HG03571 (cell line): ENCODE results near the gene TUBA3E.
"Not testable (repeated sequence)": the region's sequence is repeated elsewhere in the genome, so short reads cannot be mapped to it uniquely, and the experiment has no call there.

Experiments
- ATAC-seq: cut with Tn5 transposase; IDR thresholded peaks from one replicate; pipeline ENCODE4 v1.9.1; 2021; ENCODE audit not compliant: unreplicated experiment

Gene TUBA3E

DNA sequence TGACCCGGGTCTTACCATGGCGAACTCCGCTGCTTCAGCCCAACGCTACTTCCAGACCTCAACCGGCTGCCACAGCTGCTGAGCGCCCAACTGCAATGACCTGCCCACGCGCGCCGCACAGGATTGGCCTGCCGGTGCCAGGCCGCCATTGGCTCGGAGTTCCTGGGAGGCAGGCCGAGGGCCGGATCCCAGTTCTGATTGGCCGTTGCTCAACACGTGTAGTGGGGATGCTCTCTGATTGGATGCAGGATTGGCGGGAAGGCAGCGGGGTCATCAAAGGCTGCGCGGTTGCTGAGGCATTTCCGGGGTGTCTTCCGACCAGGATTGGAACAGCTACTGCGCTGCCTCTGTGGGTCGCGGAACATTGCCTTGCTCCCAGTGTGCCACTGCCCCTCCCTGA, at the start of gene TUBA3E:
Gene TUBA3E, minus strand, starts transcription at position 97 of the 400 bp plus-strand sequence. Its CDS starts 79 bp downstream, at position 18.
- ATAC-seq, result no peak

DNA sequence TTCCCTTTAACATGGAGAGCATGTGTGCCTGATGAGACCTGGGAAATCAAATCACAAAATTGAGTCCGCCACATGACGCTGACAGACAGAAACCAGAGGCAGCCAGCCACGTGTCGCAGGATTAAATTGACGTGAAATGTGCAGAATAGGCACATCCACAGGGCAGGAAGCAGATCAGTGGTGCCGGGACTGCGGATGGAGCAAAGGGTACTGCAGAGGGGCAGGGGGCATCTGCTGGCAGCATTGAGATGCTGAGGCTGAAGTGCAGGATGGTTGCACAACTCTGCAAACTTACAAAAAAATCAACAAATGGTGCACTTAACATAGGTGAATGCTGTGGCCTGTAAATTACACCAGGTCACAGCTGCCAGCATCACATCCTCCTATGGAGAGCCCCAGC, 48.2 kb upstream of the TUBA3E start:
- no peak for ATAC-seq

DNA sequence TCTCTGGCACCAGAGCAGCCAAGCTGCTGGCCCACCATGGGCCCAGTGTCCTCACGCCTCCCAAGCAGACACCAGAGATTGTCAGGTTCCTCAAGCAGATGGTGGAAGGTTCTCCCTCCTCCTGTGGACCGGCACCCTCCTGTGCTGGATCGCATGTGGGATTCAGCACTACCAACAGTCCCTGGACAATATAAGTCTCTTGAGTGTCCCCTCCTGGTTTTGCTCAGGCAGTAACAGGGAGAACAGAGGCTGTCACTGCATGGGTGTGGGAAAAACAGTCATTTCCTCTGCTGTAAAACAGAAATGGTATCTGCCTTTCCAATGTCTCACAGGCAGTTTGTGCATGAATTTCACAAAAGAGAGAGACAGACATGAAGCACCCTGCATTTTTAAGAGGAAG, 47.7 kb upstream of the TUBA3E start:
- no peak for ATAC-seq

DNA sequence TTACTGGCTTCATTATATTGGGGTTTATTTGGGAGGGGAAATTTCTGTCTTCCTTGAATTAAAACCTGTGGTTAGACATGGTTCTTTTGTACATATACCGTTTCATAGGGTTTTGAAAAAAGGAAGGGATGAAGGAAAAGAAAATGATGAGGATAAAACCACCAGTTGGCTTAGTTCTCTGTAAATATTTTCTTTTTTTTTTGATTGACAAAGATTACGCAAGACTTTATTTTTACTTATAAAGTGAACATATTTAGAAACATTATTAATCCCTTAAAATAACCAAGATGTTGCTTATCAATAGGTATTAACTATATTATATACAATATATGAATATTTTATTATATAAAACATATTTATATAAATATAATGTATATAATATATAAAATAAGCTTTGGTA, 45.1 kb upstream of the TUBA3E start:
- ATAC-seq, result no peak

DNA sequence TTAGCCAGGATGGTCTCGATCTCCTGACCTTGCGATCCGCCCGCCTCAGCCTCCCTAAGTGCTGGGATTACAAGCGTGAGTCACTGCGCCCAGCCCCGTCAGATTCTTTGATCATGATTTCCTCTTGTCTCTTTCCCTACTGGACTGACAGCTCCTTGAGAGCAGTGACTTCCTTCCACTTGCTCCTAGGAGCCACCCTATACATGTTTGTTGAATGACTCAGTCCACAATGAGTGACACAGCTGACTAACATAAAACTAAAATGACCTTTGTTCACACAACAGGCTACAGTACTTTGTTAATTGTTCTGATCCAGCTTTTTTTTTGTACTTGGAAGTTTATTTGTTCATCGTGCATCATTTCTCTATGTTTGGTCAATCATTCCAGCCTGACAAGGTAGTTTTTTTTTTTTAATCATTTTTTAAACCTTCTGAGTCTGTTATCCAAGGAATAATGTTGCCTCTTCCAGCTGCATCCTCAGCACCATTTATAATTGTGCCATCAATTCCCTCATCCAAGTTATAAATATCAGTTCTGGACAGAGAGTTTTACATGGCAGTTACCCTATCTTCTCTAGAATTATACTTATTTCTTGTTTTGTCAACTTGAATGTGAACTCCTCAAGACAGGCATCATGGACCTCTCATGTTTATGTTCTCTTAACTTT, 42.9 kb upstream of the TUBA3E start:
- no peak for ATAC-seq

DNA sequence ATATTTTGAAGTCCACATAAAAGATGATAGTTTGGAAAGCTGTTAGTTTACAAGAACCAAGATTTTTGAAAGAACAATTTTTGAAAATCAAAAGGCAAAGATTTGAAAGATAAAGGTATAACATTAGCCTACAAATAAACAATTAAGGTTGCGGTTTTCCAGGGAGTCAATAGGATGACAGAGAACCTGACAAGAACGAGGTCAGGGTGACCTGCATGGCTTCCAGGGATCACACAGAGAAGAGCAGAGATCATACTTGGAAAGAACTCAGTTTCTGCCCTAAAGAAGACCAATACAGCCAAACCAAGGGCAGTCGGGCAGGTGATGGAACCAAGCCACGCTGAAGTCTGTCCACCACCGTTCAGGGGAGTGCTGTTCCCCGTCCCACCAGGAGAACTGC, 41.3 kb upstream of the TUBA3E start:
- not testable (repeated sequence) for ATAC-seq

DNA sequence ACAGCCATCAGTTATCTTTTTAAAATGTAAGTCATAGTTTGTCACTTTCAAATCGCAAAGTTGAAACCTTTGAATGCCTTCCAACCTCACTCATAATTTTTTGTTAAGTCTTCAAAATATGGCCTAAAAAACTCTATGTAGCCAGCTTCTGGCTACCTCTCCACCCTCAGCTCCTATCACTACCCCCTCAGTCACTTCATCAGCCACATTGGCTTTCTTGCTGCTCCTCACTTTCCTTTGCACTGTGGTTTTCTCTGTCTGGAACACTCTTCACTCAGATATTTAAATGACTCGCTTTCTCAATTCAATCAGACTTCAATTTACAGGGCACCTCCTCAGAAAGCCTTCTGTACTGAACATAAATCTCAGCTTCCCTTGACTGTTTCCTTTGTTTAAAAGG, 34.8 kb upstream of the TUBA3E start:
- not testable (repeated sequence) for ATAC-seq

DNA sequence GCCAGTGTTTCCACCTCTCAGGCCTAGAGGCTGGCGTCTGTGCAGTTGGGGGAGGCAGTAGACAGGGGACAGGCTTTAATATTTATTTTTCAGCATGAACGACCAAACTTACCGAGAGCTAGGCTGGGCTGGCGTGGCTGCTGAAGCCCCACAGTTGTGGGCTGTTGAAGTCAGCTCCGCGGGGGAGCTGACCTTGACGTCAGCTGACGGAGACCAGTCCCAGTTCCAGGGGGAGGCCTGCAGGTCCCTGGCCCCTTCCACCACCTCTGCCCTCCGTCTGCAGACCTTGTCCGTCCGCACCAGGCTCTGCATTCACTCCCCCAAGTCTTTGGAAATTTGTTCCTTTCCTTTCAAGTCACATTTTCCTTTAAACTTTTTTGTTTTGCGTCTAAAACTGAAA, 33.4 kb upstream of the TUBA3E start:
- ATAC-seq, result no peak

DNA sequence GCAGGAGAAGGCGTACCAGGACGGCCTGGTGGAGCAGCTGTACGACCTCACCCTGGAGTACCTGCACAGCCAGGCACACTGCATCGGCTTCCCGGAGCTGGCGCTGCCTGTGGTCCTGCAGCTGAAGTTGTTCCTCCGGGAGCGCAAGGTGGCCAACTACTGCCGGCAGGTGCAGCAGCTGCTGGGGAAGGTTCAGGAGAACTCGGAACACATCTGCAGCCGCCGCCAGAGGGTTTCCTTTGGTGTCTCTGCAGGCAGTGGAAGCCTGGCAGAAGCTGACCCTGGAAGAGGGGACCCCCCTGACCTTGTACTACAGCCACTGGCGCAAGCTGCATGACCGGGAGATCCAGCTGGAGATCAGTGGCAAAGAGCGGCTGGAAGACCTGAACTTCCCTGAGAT, 32.7 kb upstream of the TUBA3E start:
- not testable (repeated sequence) for ATAC-seq

DNA sequence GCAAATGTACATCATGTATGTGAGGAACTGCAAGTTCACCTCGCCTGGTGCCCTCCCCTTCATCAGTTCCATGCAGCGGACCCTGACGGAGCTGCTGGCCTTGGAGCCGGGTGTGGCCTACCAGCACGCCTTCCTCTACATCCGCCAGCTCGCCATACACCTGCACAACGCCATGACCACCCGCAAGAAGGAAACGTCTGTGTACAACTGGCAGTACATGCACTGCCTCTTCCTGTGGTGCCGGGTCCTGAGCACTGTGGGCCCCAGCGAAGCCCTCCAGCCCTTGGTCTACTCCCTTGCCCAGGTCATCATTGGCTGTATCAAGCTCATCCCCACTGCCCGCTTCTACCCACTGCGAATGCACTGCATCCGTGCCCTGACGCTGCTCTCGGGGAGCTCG, 32.1 kb upstream of the TUBA3E start:
- ATAC-seq, result not testable (repeated sequence)

DNA sequence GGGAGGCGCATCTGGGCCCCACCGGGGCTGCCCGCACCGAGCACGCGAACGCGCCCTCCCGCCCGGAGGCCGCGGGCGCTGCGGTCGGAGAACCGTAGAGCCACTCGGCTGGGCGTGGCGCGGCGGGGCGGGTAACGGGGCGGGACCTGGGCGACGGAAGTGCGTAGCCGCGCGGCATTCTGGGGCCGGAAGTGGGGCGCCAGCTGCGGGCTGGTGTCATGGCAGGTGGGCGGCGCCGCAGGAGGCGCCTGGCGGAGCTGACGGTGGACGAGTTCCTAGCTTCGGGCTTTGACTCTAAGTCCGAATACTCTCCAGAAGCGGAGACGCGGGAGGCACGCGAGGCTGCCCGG, 30.9 kb upstream of the TUBA3E start:
- not testable (repeated sequence) for ATAC-seq

DNA sequence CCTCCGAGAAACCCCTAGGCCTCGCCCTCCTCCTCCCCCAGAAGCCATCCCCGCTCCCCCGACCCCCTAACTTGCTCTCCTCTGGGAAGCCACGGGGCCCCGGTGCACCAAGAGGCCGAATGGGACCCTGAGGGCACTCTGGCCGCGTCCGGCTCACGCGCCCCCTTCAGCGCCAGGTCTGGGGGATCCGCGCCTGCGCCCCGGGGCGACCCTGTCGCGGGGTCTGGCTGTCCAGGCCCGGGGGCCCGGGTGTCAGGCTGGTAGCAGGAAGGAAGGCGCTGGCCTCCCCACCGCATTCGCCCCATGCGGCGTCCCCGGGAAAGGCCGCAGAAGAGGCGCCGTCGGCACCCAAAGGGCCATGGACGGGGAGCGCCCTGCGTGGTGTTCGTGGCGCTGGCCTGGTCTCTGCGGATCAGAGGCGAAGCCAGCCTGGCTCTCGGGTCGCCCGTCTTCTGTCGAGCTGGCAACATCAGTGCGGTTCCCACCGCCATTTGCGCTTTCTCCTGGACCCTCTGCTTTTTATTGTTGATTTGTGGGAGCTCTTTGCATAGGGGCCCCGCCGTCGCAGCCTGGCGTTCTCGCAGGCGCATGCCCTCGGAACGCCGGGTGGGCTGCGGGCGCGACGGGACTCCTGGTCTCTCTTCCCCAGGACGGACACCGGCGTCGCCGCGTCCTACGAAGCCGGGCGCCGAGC, 30.4 kb upstream of the TUBA3E start:
- not testable (repeated sequence) for ATAC-seq

DNA sequence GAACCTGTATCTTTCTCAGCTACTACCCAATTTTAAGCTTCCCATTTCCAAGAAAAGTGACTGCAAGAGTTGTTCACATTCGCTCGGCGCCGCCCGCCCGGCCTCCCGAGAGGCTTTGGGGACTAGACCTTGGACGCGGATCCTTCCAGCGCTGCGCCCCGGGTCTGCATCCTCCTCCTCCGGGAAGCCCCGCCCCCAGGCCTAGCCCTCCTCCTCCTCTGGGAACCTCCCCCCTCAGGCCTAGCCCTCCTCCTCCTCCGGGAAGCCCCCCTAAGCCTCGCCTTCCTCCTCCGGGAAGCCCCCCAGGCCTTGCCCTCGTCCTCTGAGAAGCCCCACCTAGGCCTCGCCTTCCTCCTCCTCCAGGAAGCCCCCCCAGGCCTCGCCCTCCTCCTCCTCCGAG, 29.8 kb upstream of the TUBA3E start:
- ATAC-seq, result not testable (repeated sequence)

DNA sequence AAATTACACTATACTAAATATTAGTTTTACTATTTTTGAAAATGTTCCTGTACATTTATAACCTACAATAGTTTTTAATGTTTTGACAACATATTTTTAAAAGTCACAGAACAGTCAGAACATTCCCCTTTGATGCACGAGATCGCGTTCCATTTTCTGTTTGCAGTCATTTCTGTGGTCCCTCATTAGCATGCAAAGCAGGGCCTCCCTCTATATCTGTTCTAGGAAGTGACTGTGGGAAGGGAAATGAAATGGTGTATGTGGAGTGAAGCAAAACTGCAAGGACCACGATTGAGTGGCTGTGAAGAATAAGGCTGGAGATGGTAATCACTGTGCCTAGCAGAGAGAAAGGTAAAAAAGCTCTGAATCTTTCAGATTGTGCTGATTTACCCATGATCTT, 24.3 kb upstream of the TUBA3E start:
- not testable (repeated sequence) for ATAC-seq

DNA sequence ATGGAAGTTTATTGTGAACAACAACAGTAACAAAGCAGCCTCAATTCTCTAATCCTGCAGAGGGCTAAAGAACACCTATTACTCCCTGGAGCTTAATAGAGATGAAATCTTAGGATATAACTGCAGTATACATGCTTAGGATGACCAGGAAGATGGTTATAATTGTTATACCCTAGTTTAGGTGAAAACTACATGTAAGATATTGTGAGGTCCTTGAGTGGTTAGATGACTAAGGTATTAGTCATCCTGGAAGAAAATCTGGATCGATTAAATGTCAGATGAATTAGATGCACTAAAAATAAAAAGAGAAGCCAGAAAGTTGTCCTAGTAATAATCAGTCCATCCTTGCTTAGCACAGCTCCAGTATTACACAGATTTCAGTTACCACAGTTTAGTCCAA, 22.3 kb upstream of the TUBA3E start:
- ATAC-seq, result not testable (repeated sequence)

DNA sequence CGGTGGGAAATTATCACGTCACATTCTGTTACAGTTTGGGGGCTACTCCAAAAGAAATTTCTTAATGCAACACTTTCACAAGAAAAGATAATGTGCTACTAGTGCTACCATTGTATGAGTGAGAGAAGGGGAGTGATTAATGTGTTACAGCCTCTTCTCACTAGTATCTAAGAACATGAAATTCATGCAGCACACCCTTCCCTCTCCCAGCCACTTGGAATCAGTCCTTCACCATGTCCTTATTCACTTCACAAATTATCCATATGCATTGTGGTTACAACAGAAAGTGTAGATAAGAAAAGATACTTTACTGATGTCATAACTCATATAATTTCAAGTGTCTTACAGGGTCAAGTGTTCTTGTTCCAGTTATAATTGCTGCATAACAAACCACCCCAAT, 20.9 kb upstream of the TUBA3E start:
- ATAC-seq, result not testable (repeated sequence)

DNA sequence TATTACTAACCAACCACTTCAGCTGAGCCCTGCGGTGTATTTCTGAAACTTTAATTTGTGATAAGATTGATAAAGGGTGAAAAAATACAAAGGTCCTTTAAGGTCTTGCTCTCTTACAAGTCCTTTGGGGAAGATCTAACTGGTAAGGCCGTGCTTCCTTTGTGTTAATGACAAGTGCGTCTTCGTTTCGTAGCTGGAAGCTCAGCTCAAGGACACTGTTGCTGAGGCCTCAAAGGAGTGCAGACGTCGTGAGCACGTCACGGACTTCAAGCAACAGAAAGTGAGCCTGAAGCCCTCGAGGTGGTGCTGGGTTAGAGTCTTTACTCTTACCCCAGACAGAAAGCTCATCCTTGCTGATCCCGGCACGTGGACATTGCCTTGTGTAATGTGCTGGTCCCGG, 8.8 kb upstream of the TUBA3E start:
- not testable (repeated sequence) for ATAC-seq

DNA sequence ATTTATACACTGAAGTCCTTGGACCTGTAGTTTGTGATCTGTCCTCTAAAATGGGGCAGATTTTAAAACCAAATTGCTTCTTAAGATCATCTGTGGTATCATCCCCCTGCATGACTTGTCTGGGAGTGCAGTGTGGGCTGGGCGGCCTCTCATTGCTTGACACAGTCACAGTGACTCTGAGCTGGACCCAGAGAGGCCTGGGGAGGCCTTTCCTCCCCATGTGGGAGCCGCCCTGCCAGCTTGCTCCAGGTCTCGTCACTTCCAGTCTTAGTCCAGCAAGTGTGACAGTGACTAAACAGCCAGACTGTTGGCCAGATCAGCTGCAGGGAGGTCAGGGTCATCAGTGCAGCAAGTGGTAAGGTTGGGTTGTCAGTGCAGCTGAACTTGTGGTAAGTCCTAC, 4.9 kb upstream of the TUBA3E start:
- not testable (repeated sequence) for ATAC-seq

DNA sequence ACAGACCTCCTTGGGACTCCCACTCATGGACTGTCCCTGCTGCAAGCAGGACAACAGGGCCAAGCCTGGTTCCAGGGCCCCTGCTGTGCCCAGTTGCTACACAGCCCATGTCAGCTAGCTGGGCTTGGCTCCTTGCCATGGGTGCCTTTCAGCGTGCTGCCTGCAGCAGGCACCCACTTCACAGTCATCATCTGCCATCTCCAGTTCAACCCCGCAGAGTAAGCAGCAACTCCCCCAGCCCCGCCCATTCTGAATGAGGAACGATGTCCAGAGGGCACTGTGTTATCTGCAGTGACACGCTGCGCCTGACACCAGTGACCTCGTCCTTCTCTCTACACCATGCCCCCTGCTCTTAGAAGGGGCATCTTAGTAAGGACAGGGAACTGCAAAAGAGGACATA, 4.3 kb upstream of the TUBA3E start:
- not testable (repeated sequence) for ATAC-seq

DNA sequence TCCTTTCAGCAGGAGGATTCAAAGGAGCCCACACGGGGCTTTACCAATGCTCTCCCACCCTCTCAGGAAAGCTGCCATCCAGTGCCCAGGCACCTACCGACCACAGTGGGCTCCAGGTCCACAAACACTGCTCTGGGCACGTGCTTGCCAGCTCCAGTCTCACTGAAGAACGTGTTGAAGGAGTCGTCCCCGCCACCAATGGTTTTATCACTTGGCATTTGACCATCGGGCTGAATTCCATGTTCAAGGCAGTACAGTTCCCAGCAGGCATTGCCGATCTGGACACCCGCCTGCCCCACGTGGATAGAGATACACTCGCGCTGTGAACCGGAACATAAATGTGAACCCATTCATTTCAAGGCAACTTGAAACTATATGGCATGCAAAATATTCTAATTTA, 2.2 kb downstream of the TUBA3E start:
- ATAC-seq, result not testable (repeated sequence)

DNA sequence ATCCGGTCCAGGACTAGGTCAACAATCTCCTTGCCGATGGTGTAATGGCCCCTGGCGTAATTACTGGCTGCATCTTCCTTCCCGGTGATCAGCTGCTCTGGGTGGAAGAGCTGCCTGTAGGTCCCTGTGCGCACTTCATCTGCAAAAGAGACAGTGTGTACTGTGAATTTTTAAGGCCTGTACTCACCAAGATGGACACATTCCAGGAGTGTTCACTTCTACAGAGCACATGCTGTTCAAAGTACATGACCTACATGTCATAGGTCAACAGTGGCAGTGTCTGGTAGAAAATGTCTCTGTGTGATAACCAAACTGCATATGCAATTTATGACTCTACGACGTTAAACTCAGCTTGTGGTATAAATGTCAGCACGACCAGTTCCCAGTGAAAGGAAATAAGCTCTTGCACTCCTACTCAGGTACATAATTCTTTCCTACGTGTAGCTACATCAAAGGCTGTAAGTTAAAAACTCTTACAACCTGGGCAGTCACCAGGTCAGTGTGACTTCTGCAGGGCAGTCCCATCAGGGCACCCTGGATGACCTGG, 3.1 kb downstream of the TUBA3E start:
- ATAC-seq, result not testable (repeated sequence)

DNA sequence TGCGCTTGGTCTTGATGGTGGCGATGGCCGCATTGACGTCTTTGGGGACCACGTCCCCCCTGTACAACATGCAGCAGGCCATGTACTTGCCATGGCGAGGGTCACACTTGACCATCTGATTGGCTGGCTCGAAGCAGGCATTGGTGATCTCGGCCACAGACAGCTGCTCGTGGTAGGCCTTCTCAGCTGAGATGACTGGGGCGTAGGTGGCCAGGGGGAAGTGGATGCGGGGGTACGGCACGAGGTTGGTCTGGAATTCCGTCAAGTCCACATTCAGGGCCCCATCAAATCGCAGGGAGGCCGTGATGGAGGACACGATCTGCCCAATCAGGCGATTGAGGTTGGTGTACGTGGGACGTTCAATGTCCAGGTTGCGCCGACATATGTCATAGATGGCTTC, 4.4 kb downstream of the TUBA3E start:
- ATAC-seq, result not testable (repeated sequence)
